Nephron progenitor cell (in vitro differentiated cells): Measurements from ENCODE around the gene GJB1.

ENCODE experiments used
- DNase-seq: peaks from one replicate; pipeline ENCODE4 v3.0.0; 2021
- H3K27ac Mint-ChIP-seq: 2 replicates; pipeline ENCODE4 v1.8.0; 2021; ENCODE audit warnings: mild to moderate bottlenecking, moderate library complexity, mixed read lengths
- H3K27me3 Mint-ChIP-seq: 2 replicates; pipeline ENCODE4 v1.8.0; 2021; ENCODE audit warnings: mild to moderate bottlenecking, low read depth, mixed read lengths; ENCODE audit not compliant: poor library complexity
- H3K36me3 Mint-ChIP-seq: 2 replicates; pipeline ENCODE4 v1.8.0; 2021; ENCODE audit warnings: low read depth, mixed read lengths
- H3K4me1 Mint-ChIP-seq: 2 replicates; pipeline ENCODE4 v1.8.0; 2021; ENCODE audit warnings: mixed read lengths
- H3K4me3 Mint-ChIP-seq: 2 replicates; pipeline ENCODE4 v1.8.0; 2021; ENCODE audit warnings: mild to moderate bottlenecking, moderate library complexity, mixed read lengths
- H3K9me3 Mint-ChIP-seq: 2 replicates; pipeline ENCODE4 v1.8.0; 2021; ENCODE audit warnings: mild to moderate bottlenecking, moderate library complexity, mixed read lengths
- CTCF ChIP-seq: fragments of 200-600 bp; sonication (generic); IDR thresholded peaks from 2 replicates; pipeline ENCODE4 v1.5.0; 2021; ENCODE audit warnings: antibody characterized with exemption

The GJB1 gene

GRCh38 chrX:71184803-71185495, 38.1 kb upstream of the GJB1 start:
- H3K4me3 Mint-ChIP-seq: no peak overlapping the region

GRCh38 chrX:71191248-71191647, 31.8 kb upstream of the GJB1 start:
- H3K4me1 Mint-ChIP-seq: peaks cover 5% of the 10 kb centered on the region
- no peak overlapping the region for H3K27ac Mint-ChIP-seq
- peaks cover 39% of the 10 kb centered on the region for H3K9me3 Mint-ChIP-seq
- no peak for DNase-seq
- no peaks in the 10 kb centered on the region for H3K36me3 Mint-ChIP-seq
- H3K4me3 Mint-ChIP-seq: no peak overlapping the region
- peaks cover 6% of the 10 kb centered on the region for H3K27me3 Mint-ChIP-seq
- TF ChIP-seq CTCF: no peak

More at GRCh38 chrX:71184803-71185495, 38.1 kb upstream of the GJB1 start:
- H3K27me3 Mint-ChIP-seq: peaks cover 4% of the 10 kb centered on the region
- no peak for TF ChIP-seq CTCF
- H3K9me3 Mint-ChIP-seq: peaks cover 44% of the 10 kb centered on the region
- no peaks in the 10 kb centered on the region for H3K36me3 Mint-ChIP-seq
- H3K4me1 Mint-ChIP-seq: peaks cover 36% of the 10 kb centered on the region
- no peak for DNase-seq
- H3K27ac Mint-ChIP-seq: no peak overlapping the region

- no peak overlapping the region for H3K27ac Mint-ChIP-seq
- peaks cover 48% of the 10 kb centered on the region for H3K9me3 Mint-ChIP-seq
- peaks cover 27% of the 10 kb centered on the region for H3K4me1 Mint-ChIP-seq
- TF ChIP-seq CTCF: no peak
- no peaks in the 10 kb centered on the region for H3K36me3 Mint-ChIP-seq
- H3K4me3 Mint-ChIP-seq: no peak overlapping the region
- no peak for DNase-seq
- peaks cover 2% of the 10 kb centered on the region for H3K27me3 Mint-ChIP-seq
Observed at GRCh38 chrX:71195964-71196649, 26.9 kb upstream of the GJB1 start.

- H3K27me3 Mint-ChIP-seq: peaks cover 2% of the 10 kb centered on the region
- no peak for DNase-seq
- no peaks in the 10 kb centered on the region for H3K36me3 Mint-ChIP-seq
- no peak overlapping the region for H3K4me3 Mint-ChIP-seq
- H3K27ac Mint-ChIP-seq: no peak overlapping the region
- H3K4me1 Mint-ChIP-seq: peaks cover 27% of the 10 kb centered on the region
- TF ChIP-seq CTCF: no peak
- H3K9me3 Mint-ChIP-seq: peaks cover 44% of the 10 kb centered on the region
Observed at GRCh38 chrX:71198066-71198465, 25.0 kb upstream of the GJB1 start.

GRCh38 chrX:71199252-71200008, 23.6 kb upstream of the GJB1 start:
- Mint-ChIP-seq H3K27ac (peak overlapping the region; percentile 11), H3K9me3 (peaks cover 38% of the 10 kb centered on the region), H3K36me3 (no peaks in the 10 kb centered on the region), H3K27me3 (no peaks in the 10 kb centered on the region), H3K4me3 (no peak overlapping the region), H3K4me1 (peaks cover 27% of the 10 kb centered on the region)
- TF ChIP-seq CTCF: no peak
- DNase-seq: no peak
